Body of pancreas (tissue), 4 donors: Measurements from ENCODE around the gene WWC2.

Experiments
- POLR2A ChIP-seq, 3 donors: fragments of 450-650 bp; IDR thresholded peaks; one replicate each; pipeline ENCODE4 v1.6.1; 2016; ENCODE audit warnings: antibody characterized with exemption in 3 of 3, mild to moderate bottlenecking in 2 of 3
- TF ChIP-seq, protein P1 (sequence below), 7 experiments: fragments of 450-650 bp in 4 of 7; fragments of 200-600 bp in 3 of 7; sonication (generic) in 3 of 7; IDR thresholded peaks; one replicate each; pipeline ENCODE4 v1.5.1; 2016 to 2019; ENCODE audit warnings: antibody characterized with exemption in 7 of 7

DNA sequence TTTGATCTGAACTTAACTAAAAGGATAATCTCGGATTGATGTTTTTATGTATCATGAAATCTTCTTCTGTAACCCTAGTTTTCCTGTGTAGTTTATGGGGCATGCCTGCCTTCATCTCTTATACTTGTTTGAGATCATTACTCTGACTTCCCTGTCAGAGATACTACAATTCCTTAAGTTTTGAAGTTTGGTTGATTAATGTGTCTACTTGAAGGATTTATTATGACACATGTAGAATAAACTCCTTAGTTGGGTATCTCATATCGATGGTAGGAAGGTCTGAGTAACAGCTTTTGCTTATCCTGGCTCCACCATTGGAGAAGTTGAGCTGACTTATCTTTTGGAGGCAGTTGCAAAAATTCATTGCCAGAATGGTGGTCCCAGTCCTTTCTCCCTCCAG, 46.7 kb downstream of the WWC2 start:
- TF ChIP-seq, protein P1, sequence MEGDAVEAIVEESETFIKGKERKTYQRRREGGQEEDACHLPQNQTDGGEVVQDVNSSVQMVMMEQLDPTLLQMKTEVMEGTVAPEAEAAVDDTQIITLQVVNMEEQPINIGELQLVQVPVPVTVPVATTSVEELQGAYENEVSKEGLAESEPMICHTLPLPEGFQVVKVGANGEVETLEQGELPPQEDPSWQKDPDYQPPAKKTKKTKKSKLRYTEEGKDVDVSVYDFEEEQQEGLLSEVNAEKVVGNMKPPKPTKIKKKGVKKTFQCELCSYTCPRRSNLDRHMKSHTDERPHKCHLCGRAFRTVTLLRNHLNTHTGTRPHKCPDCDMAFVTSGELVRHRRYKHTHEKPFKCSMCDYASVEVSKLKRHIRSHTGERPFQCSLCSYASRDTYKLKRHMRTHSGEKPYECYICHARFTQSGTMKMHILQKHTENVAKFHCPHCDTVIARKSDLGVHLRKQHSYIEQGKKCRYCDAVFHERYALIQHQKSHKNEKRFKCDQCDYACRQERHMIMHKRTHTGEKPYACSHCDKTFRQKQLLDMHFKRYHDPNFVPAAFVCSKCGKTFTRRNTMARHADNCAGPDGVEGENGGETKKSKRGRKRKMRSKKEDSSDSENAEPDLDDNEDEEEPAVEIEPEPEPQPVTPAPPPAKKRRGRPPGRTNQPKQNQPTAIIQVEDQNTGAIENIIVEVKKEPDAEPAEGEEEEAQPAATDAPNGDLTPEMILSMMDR (IDR thresholded peaks at IDR 0.05), result no peak
- TF ChIP-seq POLR2A (IDR thresholded peaks at IDR 0.05), result no peak
